HG02885 (cell line): ENCODE results near the gene WDR5B.

Experiments
- ATAC-seq: cut with Tn5 transposase; IDR thresholded peaks from one replicate; pipeline ENCODE4 v1.9.1; 2021; ENCODE audit warnings: mild to moderate bottlenecking; ENCODE audit not compliant: unreplicated experiment, poor library complexity

Gene WDR5B

GRCh38 chr3:122410639-122411038 is 5.2 kb downstream of the WDR5B start:
- ATAC-seq: no peak

DNA sequence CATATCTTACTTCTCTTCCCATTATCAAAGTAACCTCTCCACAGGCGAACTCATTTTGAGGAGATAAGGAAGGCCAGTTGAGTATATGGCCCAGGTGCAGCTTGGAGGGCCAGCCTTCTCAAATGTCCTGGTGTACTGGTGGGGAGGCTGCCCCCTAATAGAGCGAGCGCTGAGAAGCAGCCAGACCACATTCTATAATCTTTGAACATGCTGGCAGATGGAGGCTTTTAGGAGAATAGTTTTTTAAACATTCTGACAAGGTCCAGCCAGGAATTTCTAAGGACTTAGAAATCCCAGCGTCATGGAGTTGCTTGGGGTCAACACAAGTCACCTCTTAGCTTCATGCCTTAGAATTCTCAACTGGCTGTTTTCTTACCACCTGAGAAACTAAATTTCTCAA is 5.8 kb downstream of the WDR5B start:
- no peak for ATAC-seq

DNA sequence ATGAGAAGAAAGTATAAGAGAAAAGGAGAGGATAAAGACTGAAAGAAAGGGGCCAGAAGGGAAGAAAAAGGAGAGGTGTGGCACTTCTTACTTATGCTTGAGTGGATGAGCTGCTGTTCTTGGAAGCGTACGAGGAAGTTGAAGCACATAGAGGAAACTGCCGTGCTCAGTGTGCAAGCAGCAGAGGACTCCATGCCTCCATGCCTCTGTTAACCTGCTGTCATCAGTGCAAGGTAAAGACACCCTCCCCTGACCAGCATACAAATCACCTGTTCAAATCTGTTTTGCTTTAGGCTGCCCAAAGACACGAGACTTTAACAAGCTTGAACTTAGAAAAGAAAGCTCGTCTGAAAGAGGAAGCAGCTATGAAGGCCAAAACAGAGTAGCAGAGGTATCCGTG is 6.4 kb downstream of the WDR5B start:
- ATAC-seq: no peak

- ATAC-seq: no peak
Observed at GRCh38 chr3:122407946-122408345, 7.9 kb downstream of the WDR5B start.

GRCh38 chr3:122406198-122406597 is 9.7 kb downstream of the WDR5B start:
- ATAC-seq: peak; percentile 44

- no peak for ATAC-seq
Observed at GRCh38 chr3:122405015-122405414, 10.8 kb downstream of the WDR5B start.

DNA sequence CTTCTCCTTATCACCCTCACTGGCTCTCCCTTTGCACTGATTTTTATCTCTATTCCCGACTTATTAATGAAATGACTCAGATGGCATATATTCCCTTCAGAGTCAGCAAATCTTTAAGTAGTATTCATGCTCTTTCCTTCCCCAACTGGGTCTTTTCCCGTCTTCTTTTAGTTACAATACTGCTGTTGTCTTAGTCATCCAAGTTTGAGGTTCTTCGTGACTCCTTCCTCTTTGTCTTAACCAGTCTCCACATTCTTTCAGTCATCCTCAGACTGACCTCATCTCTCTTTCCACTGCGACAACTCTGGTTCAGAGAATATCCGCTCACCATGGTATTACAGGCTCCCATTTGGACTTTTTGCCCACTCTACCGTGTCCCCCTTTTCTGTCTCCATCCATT is 12.4 kb downstream of the WDR5B start:
- no peak for ATAC-seq

GRCh38 chr3:122398920-122399319 is 16.9 kb downstream of the WDR5B start:
- no peak for ATAC-seq

DNA sequence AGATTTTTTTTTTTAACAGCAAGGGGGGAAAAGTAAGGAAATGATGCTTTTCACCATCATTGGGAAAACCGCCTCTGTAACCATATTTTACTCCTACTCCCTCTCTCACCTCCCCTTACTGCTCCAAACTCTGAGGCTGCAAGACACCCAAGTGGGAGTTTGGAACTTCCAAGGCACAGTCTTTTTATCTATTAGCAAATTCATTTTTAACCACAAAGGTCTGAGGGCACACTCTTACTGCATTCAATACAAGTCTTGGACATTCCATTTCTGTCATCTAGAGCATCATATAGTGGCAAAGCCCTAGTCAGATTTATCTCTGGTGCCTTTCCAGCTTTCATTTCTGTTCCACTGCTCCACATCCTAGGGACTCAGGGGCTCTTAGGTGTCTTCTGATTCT is 18.7 kb downstream of the WDR5B start:
- no peak for ATAC-seq

DNA sequence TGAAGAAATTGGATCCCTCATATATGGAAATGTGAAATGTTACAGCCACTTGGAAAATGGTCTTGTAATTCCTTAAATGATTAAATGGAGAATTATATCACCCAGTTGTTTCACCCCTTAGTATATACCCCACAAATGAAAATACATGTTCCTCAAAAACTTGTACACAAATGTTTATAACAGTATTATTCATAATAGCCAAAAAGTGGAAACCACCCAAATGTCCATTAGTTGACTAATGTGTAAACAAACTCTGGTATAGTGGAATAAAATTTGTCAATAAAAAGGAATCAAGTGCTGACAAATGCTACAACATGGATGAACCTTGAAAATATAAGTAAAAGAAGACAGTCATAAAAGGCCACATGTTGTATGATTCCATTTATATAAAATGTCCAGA is 19.4 kb downstream of the WDR5B start:
- ATAC-seq: no peak

DNA sequence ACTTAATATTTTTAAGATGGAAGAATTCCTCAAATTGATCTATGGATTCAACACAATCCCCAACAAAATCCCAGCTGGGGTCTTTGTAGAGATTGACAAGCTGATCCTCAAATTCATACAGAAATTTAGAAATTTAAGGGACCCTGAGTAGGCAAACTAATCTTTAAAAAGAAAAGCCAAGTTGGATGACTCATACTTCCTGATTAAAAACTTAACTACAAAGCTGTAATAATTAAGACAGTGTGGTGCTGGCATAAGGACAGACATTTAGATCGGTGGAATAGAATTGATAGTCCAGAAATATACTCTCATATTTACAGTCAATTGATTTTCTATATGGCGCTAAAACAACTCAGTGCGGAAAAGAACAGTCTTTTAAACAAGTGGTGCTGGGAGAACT is 20.3 kb downstream of the WDR5B start:
- ATAC-seq: no peak

DNA sequence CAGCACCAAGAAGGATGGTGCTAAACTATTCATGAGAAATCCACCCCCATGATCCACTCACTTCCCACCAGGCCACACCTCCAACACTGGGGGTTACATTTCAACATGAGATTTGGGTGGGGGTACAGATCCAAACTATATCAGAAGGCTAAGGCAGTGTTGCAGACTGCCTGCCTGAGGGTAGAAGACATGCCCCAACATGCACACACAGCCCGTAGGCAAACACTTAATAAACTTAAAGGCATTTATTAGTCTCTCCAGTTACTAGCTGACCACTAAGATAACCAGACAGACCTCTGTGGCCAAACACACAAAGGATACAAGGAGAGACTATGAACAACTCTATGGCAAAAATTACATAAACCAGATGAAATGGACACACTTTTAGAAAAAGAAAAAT is 21.7 kb downstream of the WDR5B start:
- no peak for ATAC-seq

DNA sequence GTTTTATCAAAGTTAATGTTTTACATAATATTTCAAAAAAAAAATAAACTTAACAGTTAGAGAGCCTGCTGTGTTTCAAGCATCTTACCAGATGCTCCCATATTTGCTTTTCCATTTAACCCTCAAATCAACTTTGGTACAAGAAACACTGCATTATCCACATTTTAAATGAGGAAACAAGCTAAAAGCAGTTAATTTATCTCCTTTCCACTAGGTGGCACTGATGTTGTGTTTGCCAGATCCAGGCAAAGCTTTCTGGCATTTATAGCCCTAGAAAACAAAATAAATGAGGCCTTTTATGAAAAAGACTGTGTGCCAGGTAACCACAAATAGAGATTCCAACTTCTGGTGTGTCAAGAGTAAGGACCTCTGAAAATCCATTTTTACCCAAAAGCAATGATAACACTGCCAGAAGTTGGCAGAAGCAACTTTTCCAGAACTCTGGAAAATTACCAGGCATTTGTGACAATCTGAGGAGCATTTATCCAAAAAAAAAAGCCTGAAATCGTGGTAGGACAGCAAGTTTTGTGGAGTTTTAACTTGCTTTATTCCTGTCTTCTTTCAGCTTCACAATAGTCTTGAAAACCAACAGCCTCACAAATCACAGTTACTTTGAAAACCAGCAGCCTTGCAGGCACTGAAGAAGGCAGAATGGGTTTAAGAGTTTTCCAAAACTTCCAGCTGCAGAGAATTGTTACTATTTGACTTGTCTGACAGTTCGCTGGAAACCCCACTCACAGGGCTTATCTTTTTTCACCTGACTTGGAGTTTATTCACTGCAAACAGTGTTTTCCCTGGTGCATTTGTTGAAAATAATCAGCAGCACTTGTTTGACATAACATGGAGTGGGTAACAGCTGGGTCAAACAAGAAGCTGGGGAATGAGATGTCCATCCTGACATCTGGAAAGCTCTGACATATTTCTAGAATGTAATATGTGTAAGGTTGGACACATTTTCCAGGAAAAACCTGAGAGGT is 22.7 kb downstream of the WDR5B start:
- ATAC-seq: no peak

- no peak for ATAC-seq
Observed at GRCh38 chr3:122391681-122392446, 24.0 kb downstream of the WDR5B start.

GRCh38 chr3:122390665-122391064 is 25.2 kb downstream of the WDR5B start:
- ATAC-seq: no peak

GRCh38 chr3:122389892-122390291 is 26.0 kb downstream of the WDR5B start:
- ATAC-seq: no peak

DNA sequence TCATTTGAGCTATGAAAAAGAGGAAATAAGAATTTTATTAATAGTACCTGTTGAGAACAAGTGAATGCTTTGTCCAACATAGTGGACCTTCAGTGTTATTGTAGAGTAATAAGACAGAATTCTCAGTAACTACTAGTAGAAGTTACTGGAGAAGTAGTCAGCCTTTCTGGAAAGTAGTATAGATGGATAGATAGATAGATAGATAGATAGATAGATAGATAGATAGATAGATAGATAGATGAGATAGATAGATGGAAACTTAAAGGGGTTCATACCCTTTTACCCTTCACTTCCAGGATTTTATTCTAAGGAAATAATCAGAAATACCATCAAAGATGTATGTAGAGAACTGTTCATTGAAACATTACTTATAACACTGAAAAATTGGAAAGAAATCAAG is 26.7 kb downstream of the WDR5B start:
- ATAC-seq: no peak

GRCh38 chr3:122387709-122388108 is 28.2 kb downstream of the WDR5B start:
- ATAC-seq: no peak

GRCh38 chr3:122383771-122384697 is 31.8 kb downstream of the WDR5B start, which contains the start of gene FAM162A:
TSS of gene FAM162A (plus strand) at chr3:122384182. CDS start at chr3:122384266, 84 bp downstream.
- peak; percentile 93 for ATAC-seq
